ENCODE measurements around the gene MYPN.

MYPN gene

GRCh38 chr10:68153473-68154210 lies 44.4 kb downstream of the MYPN start (continued):
- TF ChIP-seq ZBTB6 (tag by site-specific recombination; IDR thresholded peaks at IDR 0.05) (no peak), BCL6B (tag by site-specific recombination; IDR thresholded peaks at IDR 0.05) (peak; percentile 60; the same call in 1 of the 2 replicates), ZEB2 (tag by site-specific recombination; IDR thresholded peaks at IDR 0.05) (peak; percentile 100), PRDM4 (tag by site-specific recombination; IDR thresholded peaks at IDR 0.05) (peak; percentile 73), REST (tag by site-specific recombination; IDR thresholded peaks at IDR 0.05) (no peak), WT1 (tag by site-specific recombination; IDR thresholded peaks at IDR 0.05) (peak; percentile 65), ZBTB21 (tag by site-specific recombination; IDR thresholded peaks at IDR 0.05) (peak; percentile 99), KLF16 (tag by site-specific recombination; IDR thresholded peaks at IDR 0.05) (0 out of 2 replicates have a peak, but pooled peaks have one; percentile 23), ZNF112 (tag by site-specific recombination; IDR thresholded peaks at IDR 0.05) (no peak), ZNF776 (tag by site-specific recombination; IDR thresholded peaks at IDR 0.05; ENCODE audit: borderline replicate concordance) (no peak), SCRT2 (tag by site-specific recombination; IDR thresholded peaks at IDR 0.05) (peak; percentile 46), ZXDB (tag by site-specific recombination; IDR thresholded peaks at IDR 0.05) (peak; percentile 94), ZNF335 (tag by site-specific recombination; conservative IDR thresholded peaks at IDR 0.05) (peak; percentile 86), KLF10 (tag by site-specific recombination; IDR thresholded peaks at IDR 0.05) (peak; percentile 93), ZNF544 (tag by site-specific recombination; IDR thresholded peaks at IDR 0.05) (no peak), ZBTB7A (tag by site-specific recombination; IDR thresholded peaks at IDR 0.05; ENCODE audit: low read depth) (0 out of 2 replicates have a peak, but pooled peaks have one; percentile 49), TSHZ1 (tag by site-specific recombination; IDR thresholded peaks at IDR 0.05; ENCODE audit: borderline replicate concordance) (peak; percentile 99), ZNF580 (tag by site-specific recombination; IDR thresholded peaks at IDR 0.05) (0 out of 2 replicates have a peak, but pooled peaks have one; percentile 75), PATZ1 (tag by site-specific recombination; IDR thresholded peaks at IDR 0.05) (peak; percentile 50), ZNF830 (tag by site-specific recombination; IDR thresholded peaks at IDR 0.05; ENCODE audit: low read depth) (no peak), PRDM6 (tag by site-specific recombination; IDR thresholded peaks at IDR 0.05) (peak; percentile 76), KLF9 (tag by site-specific recombination; IDR thresholded peaks at IDR 0.05; ENCODE audit: low read depth) (peak; percentile 42; the same call in 1 of the 2 replicates)
